BLaER1 (cell line): ENCODE measurements around the gene SYNPO2.

Source experiments
- H3K27ac ChIP-seq: shearing (Covaris generic); formaldehyde crosslinking; 2 replicates; pipeline ENCODE4 v1.8.1; 2022
- H3K27me3 ChIP-seq: shearing (Covaris generic); formaldehyde crosslinking; 2 replicates; pipeline ENCODE4 v1.8.1; 2022
- H3K36me3 ChIP-seq: shearing (Covaris generic); formaldehyde crosslinking; 2 replicates; pipeline ENCODE4 v1.8.1; 2022
- H3K4me1 ChIP-seq: shearing (Covaris generic); formaldehyde crosslinking; 2 replicates; pipeline ENCODE4 v1.8.1; 2022
- H3K4me2 ChIP-seq: shearing (Covaris generic); formaldehyde crosslinking; 2 replicates; pipeline ENCODE4 v1.8.1; 2022
- H3K4me3 ChIP-seq: shearing (Covaris generic); formaldehyde crosslinking; 2 replicates; pipeline ENCODE4 v1.8.1; 2022
- H3K9ac ChIP-seq: shearing (Covaris generic); formaldehyde crosslinking; 2 replicates; pipeline ENCODE4 v1.8.1; 2022
- H3K9me3 ChIP-seq: shearing (Covaris generic); formaldehyde crosslinking; 2 replicates; pipeline ENCODE4 v1.8.1; 2022
- H4K20me1 ChIP-seq: shearing (Covaris generic); formaldehyde crosslinking; 2 replicates; pipeline ENCODE4 v1.8.1; 2022
- Cebpa-rat ChIP-seq: shearing (Covaris generic); IDR thresholded peaks from 2 replicates; pipeline ENCODE4 v1.8.1; 2022

SYNPO2 gene

DNA sequence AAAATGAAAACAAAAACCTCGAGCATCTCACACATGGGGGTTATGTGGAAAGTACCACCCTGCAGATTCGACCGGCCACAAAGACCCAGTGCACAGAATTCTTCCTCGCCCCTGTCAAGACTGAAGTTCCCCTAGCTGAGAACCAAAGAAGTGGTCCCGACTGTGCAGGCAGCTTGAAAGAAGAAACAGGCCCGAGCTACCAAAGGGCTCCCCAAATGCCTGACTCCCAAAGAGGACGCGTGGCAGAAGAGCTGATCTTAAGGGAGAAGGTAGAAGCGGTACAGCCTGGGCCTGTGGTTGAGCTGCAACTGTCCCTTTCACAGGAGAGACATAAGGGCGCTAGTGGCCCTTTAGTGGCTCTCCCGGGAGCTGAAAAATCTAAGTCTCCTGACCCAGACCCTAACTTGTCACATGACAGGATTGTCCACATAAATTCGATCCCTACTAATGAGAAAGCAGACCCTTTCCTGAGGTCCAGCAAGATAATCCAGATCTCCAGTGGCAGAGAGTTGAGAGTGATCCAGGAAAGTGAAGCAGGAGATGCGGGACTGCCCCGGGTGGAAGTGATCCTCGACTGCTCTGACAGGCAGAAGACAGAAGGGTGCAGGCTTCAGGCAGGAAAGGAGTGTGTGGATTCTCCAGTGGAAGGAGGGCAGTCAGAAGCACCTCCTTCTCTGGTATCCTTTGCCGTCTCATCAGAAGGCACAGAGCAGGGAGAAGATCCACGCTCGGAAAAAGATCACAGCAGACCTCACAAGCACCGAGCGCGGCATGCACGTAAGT lies 138.2 kb downstream of the SYNPO2 start:
- H4K20me1 ChIP-seq: no peaks in the 10 kb centered on the region
- H3K9me3 ChIP-seq: no peaks in the 10 kb centered on the region
- no peaks in the 10 kb centered on the region for H3K4me1 ChIP-seq
- no peak for TF ChIP-seq Cebpa-rat
- H3K27ac ChIP-seq: no peak overlapping the region
- no peaks in the 10 kb centered on the region for H3K36me3 ChIP-seq
- H3K4me2 ChIP-seq: no peak overlapping the region
- no peaks in the 10 kb centered on the region for H3K27me3 ChIP-seq
- H3K9ac ChIP-seq: no peak overlapping the region
- no peak overlapping the region for H3K4me3 ChIP-seq

DNA sequence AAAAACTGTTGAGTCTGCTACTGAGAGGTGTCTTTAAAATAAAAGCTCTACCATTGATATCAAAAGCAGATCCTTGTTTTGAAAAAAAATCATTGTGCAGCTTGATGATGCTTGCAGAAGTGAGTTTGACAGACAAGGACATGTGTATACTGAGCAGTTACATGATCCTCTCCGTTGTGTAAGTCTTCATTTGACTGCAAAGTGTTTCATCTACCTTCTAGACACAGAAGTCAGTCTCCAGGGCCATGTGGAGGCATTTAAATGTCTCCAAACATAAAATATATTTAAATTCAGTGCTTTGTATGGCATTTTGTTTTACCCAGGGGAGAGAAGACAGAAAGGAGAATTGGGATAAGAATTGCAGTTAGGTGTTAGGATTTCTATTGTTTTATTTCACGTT lies 139.2 kb downstream of the SYNPO2 start:
- Histone ChIP-seq H3K36me3 (no peaks in the 10 kb centered on the region), H3K9ac (no peak overlapping the region), H3K9me3 (no peaks in the 10 kb centered on the region), H3K27ac (no peak overlapping the region), H3K27me3 (no peaks in the 10 kb centered on the region), H3K4me2 (no peak overlapping the region), H4K20me1 (no peaks in the 10 kb centered on the region), H3K4me3 (no peak overlapping the region), H3K4me1 (no peaks in the 10 kb centered on the region)
- TF ChIP-seq Cebpa-rat: no peak

DNA sequence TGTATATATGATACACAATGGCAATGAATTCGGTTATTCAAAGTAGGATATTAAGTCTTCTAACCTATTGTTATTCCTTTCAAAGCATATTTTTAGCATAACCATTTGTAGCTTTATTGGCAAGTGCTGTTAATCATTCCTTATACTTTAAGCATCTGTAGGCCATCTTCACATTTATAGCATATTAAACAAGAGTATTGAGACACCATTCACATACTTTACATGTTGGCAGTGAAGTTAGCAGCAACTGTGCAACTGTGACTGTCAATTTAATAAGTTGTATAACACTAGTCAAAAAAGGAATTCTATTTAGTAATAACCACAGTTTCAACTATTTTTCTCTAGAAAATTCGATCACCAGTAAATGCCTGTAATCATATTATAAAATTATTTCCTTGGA lies 139.6 kb downstream of the SYNPO2 start:
- no peak overlapping the region for H3K27ac ChIP-seq
- H3K9ac ChIP-seq: no peak overlapping the region
- no peaks in the 10 kb centered on the region for H3K4me1 ChIP-seq
- H3K9me3 ChIP-seq: no peaks in the 10 kb centered on the region
- H4K20me1 ChIP-seq: no peaks in the 10 kb centered on the region
- no peaks in the 10 kb centered on the region for H3K36me3 ChIP-seq
- no peak for TF ChIP-seq Cebpa-rat
- no peaks in the 10 kb centered on the region for H3K27me3 ChIP-seq
- H3K4me2 ChIP-seq: no peak overlapping the region
- H3K4me3 ChIP-seq: no peak overlapping the region

DNA sequence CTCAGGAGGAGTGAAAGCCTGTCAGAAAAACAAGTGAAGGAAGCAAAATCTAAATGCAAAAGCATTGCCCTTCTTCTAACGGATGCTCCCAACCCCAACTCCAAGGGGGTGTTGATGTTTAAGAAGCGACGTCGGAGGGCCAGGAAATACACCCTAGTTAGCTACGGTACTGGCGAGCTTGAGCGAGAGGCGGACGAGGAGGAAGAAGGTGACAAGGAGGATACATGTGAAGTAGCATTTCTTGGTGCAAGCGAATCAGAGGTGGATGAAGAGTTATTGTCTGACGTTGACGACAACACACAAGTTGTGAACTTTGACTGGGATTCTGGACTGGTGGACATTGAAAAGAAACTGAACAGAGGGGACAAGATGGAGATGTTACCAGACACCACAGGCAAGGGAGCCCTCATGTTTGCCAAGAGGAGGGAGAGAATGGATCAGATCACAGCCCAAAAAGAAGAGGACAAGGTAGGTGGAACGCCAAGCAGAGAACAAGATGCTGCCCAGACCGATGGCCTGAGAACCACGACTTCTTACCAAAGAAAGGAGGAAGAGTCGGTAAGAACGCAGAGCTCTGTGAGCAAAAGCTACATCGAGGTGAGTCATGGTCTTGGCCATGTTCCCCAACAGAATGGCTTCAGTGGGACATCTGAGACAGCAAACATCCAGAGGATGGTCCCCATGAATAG lies 141.3 kb downstream of the SYNPO2 start:
- no peaks in the 10 kb centered on the region for H3K9me3 ChIP-seq
- no peak overlapping the region for H3K4me3 ChIP-seq
- no peak overlapping the region for H3K27ac ChIP-seq
- H3K4me2 ChIP-seq: no peak overlapping the region
- H4K20me1 ChIP-seq: no peaks in the 10 kb centered on the region
- H3K4me1 ChIP-seq: no peaks in the 10 kb centered on the region
- H3K27me3 ChIP-seq: no peaks in the 10 kb centered on the region
- no peak for TF ChIP-seq Cebpa-rat
- no peaks in the 10 kb centered on the region for H3K36me3 ChIP-seq
- H3K9ac ChIP-seq: no peak overlapping the region

DNA sequence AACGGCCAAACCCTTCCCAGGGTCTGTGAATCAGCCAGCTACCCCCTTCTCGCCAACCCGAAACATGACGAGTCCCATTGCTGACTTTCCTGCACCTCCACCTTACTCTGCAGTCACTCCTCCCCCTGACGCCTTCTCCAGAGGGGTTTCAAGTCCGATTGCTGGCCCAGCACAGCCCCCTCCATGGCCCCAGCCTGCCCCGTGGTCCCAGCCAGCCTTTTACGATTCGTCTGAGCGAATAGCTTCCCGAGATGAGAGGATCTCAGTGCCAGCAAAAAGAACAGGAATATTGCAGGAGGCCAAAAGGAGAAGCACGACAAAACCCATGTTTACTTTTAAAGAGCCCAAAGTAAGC lies 141.9 kb downstream of the SYNPO2 start:
- Histone ChIP-seq H4K20me1 (no peaks in the 10 kb centered on the region), H3K36me3 (no peaks in the 10 kb centered on the region), H3K27me3 (no peaks in the 10 kb centered on the region), H3K4me2 (no peak overlapping the region), H3K9ac (no peak overlapping the region), H3K4me1 (no peaks in the 10 kb centered on the region), H3K9me3 (no peaks in the 10 kb centered on the region), H3K27ac (no peak overlapping the region), H3K4me3 (no peak overlapping the region)
- no peak for TF ChIP-seq Cebpa-rat

DNA sequence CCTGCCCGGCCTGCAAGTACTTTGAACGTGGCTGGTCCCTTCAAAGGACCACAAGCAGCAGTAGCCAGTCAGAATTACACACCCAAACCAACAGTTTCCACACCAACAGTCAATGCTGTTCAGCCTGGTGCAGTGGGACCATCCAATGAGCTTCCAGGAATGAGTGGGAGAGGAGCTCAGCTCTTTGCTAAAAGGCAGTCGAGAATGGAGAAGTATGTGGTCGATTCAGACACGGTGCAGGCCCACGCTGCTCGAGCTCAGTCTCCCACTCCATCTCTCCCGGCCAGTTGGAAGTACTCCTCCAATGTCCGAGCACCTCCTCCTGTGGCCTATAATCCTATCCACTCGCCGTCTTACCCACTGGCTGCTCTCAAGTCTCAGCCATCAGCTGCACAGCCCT lies 142.6 kb downstream of the SYNPO2 start:
- Histone ChIP-seq H3K27ac (no peak overlapping the region), H3K4me1 (no peaks in the 10 kb centered on the region), H3K9ac (no peak overlapping the region), H3K9me3 (no peaks in the 10 kb centered on the region), H3K27me3 (no peaks in the 10 kb centered on the region), H4K20me1 (no peaks in the 10 kb centered on the region), H3K4me2 (no peak overlapping the region), H3K36me3 (no peaks in the 10 kb centered on the region), H3K4me3 (no peak overlapping the region)
- TF ChIP-seq Cebpa-rat: no peak

DNA sequence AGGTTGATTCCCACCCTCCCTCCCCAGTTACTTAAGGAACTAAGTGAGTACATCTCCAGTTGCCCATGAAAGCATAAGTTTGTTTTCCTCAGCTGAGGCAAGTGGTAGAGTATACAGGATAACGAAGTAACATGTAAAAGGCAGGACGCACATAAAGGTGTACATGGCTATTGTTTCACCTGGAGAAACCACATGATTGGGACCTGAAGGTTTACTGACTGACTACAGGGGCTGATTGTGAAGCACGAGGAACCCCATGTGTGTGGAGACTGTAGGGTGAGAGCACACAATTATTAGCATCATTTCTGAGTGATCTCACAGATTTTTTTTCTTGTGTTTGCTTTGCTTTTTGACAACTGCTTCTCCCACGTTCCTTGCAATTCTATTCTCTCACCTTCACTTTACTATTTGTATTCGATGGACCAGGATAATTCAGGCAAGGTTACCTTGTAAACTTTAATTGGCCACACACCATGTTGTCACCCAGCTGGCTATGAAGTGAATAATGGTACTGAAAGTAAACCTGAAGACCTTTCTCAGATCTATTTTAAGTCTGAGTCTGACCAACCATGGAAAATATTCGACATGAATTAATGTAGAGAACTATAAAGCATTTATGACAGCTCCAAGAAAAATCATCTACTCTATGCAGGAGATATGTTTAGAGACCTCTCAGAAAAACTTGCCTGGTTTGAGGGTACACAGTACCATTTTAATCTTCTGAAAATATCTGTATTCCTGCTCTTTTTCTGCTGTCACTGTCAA lies 144.4 kb downstream of the SYNPO2 start:
- Histone ChIP-seq H3K9ac (no peak overlapping the region), H3K4me2 (no peak overlapping the region), H3K27ac (no peak overlapping the region), H3K4me1 (no peaks in the 10 kb centered on the region), H3K9me3 (no peaks in the 10 kb centered on the region), H3K4me3 (no peak overlapping the region), H3K27me3 (no peaks in the 10 kb centered on the region), H4K20me1 (no peaks in the 10 kb centered on the region), H3K36me3 (no peaks in the 10 kb centered on the region)
- TF ChIP-seq Cebpa-rat: no peak

DNA sequence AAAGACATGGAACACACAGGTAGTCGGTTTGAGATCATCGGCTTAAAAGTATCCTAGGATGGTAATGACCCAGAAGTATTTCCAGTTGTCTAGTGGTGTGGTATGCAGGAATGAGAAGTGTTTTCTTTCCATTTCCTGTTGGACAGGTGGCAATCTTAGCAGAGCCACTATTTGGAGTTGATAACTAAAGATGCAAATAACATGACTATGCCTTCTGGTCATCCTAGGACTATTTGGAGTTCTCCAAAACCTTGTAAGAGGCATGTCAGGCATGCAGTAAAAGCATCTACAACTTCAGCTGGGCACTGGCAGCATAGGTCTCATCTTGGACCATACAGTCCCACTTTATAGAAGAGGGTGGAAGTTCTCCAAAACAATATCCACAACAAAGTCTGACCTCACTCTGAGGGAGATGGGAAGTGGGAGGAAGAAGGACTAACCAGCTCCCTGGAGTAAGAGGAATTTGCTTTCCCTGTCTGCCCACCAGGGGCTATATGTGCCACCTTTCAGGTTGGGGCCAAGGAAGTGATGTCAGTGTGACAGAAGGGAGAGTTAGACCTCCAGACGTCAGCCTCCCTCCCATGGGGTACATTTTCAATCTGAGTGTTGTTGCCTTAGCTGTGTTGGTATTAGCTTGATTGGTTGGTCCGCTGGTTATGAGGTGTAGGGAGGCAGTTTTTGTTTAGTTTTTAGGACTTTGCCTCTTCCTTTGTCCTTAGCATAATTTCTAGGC lies 145.8 kb downstream of the SYNPO2 start:
- no peaks in the 10 kb centered on the region for H3K4me1 ChIP-seq
- H3K4me3 ChIP-seq: no peak overlapping the region
- H3K27me3 ChIP-seq: no peaks in the 10 kb centered on the region
- H3K36me3 ChIP-seq: no peaks in the 10 kb centered on the region
- H3K27ac ChIP-seq: no peak overlapping the region
- no peak for TF ChIP-seq Cebpa-rat
- no peak overlapping the region for H3K4me2 ChIP-seq
- no peak overlapping the region for H3K9ac ChIP-seq
- no peaks in the 10 kb centered on the region for H3K9me3 ChIP-seq
- no peaks in the 10 kb centered on the region for H4K20me1 ChIP-seq

DNA sequence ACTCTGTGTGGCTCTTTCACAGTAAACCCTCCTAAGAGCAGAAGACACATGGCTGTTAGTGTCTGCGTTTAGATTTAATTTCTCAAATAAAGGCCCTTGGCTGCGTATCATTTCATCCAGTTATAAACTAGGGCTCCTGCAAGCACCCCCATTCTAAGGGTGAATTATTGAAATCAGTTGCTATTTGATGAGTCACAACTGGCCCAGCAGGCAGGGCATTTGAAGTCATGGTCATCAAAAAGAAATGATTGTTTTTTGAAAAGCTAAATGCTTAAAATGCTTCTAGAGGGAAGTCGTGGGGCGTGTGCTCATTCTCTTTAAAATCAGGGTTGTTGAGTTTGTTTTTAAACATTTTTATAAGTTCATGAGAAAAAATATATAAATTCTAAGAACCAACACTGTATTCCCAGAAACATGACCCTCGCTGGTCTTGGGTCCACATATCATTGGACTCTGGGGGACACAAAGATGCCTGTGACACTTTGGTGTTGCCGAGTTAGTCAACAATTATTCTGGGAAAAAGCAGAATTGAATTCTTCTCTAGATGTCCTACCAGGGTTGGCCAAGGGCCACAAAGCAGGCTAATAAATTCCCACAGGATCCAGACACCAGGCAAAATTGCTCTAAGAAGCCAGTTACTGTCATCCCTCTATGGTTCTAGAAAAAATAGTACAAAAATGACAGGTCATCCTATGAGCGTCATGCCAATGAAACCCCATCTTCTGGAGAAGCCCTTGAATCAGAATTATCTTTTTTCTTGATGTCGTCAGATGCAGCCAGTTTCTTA lies 147.5 kb downstream of the SYNPO2 start:
- Histone ChIP-seq H3K9ac (no peak overlapping the region), H3K4me1 (no peaks in the 10 kb centered on the region), H3K27me3 (no peaks in the 10 kb centered on the region), H3K36me3 (no peaks in the 10 kb centered on the region), H3K4me2 (no peak overlapping the region), H3K4me3 (no peak overlapping the region), H3K27ac (no peak overlapping the region), H3K9me3 (no peaks in the 10 kb centered on the region), H4K20me1 (no peaks in the 10 kb centered on the region)
- TF ChIP-seq Cebpa-rat: no peak
